GM12878 (cell line): ENCODE measurements around the gene CCDC159. TPM values are rescaled to one million over a fixed set of nuclear protein-coding genes. Genes with fewer than 3 reads are reported as not detected.

Experiments used
- ATAC-seq: fragments of 200-7000 bp; cut with Tn5 transposase; 3 replicates; pipeline ENCODE4 v1.9.1; 2020; ENCODE audit warnings: mild to moderate bottlenecking, moderate library complexity
- BruUV-seq: library from RNA; stranded (reverse); fragments of 400-500 nt; replicated peaks from 2 replicates; lab custom pipeline; 2021; lab: Mats Ljungman, UMichigan
- CTCF ChIA-PET: fragments of 300-600 bp; sonication (Branson Sonifier 250); formaldehyde crosslinking; extraction: SDS; loops from one replicate; lab custom pipeline; 2021; ENCODE audit warnings: inconsistent platforms; lab: Yijun Ruan, JAX
- POLR2A ChIA-PET: fragments of 350-600 bp; formaldehyde crosslinking; extraction: SDS; loops from one replicate; lab custom pipeline; 2021; ENCODE audit warnings: inconsistent platforms; lab: Charles Lee
- RAD21 ChIA-PET: fragments of 300-600 bp; sonication (Branson Sonifier 250); formaldehyde crosslinking; loops from one replicate; lab custom pipeline; 2023; ENCODE audit warnings: antibody characterized with exemption; ENCODE audit not compliant: unreplicated experiment; lab: Charles Lee
- SMC1A ChIA-PET: fragments of 300-600 bp; sonication (Branson Sonifier 250); formaldehyde crosslinking; loops from one replicate; lab custom pipeline; 2023; ENCODE audit not compliant: unreplicated experiment, uncharacterized antibody; lab: Charles Lee
- DNase-seq: peaks from one replicate; pipeline ENCODE4 v3.0.0-alpha.2; 2011; ENCODE audit warnings: low read depth, low spot score
- FAIRE-seq: peaks from 3 replicates; lab custom pipeline; 2011; peaks lifted over from hg19 to GRCh38; lab: Jason Lieb, UNC
- H2AFZ ChIP-seq: 2 replicates; pipeline ENCODE4 v1.6.0; 2011; ENCODE audit warnings: low read depth, low read length, control low read depth; ENCODE audit not compliant: control insufficient read depth
- H3K27ac ChIP-seq: 2 replicates; pipeline ENCODE4 v1.5.1; 2011; ENCODE audit warnings: control low read depth; ENCODE audit not compliant: control insufficient read depth, insufficient read depth
- H3K27me3 ChIP-seq, 2 experiments: replicated peaks in 1 of 2; 2 replicates each; pipeline versions ENCODE4 v1.6.0 to v1.6.1; 2011; ENCODE audit warnings: low read length in 1 of 2; ENCODE audit not compliant: control insufficient read depth in 2 of 2, insufficient read depth in 2 of 2
- H3K36me3 ChIP-seq, 2 experiments: 2 replicates each; pipeline ENCODE4 v1.5.1; 2011; ENCODE audit warnings: low read length in 1 of 2; ENCODE audit not compliant: control insufficient read depth in 2 of 2, insufficient read depth in 2 of 2
- H3K4me1 ChIP-seq: 2 replicates; pipeline ENCODE4 v1.6.1; 2011; ENCODE audit warnings: mild to moderate bottlenecking, low read length, moderate library complexity, mixed read lengths; ENCODE audit not compliant: control insufficient read depth, insufficient read depth
- H3K4me2 ChIP-seq: 2 replicates; pipeline ENCODE4 v1.6.0; 2011; ENCODE audit warnings: control low read depth; ENCODE audit not compliant: control insufficient read depth, insufficient read depth
- H3K4me3 ChIP-seq: fragments of 200-600 bp; sonication (generic); 2 replicates; pipeline ENCODE4 v1.5.1; 2016
- H3K79me2 ChIP-seq: 2 replicates; pipeline ENCODE4 v1.6.0; 2011; ENCODE audit warnings: low read length; ENCODE audit not compliant: control insufficient read depth, insufficient read depth
- H3K9ac ChIP-seq: 2 replicates; pipeline ENCODE4 v1.8.0; 2011; ENCODE audit warnings: low read length, control low read depth, mixed read lengths; ENCODE audit not compliant: control insufficient read depth, insufficient read depth
- H3K9me3 ChIP-seq: replicated peaks from 3 replicates; pipeline ENCODE4 v1.5.1; 2011; ENCODE audit warnings: mild to moderate bottlenecking, low read length; ENCODE audit not compliant: control insufficient read depth, insufficient read depth
- H4K20me1 ChIP-seq: 2 replicates; pipeline ENCODE4 v1.6.0; 2011; ENCODE audit not compliant: control insufficient read depth, insufficient read depth
- CHD4 ChIP-seq: fragments of 200-600 bp; sonication (generic); IDR thresholded peaks from 2 replicates; pipeline ENCODE4 v1.6.1; 2016; ENCODE audit warnings: mild to moderate bottlenecking
- EGR1 ChIP-seq, 2 experiments: IDR thresholded peaks; 1 replicate in 1 of 2; 2 replicates in 1 of 2; pipeline ENCODE4 v1.6.1; 2011 to 2012; ENCODE audit warnings: low read depth in 2 of 2, low read length in 2 of 2, borderline replicate concordance in 1 of 2, mild to moderate bottlenecking in 1 of 2, moderate library complexity in 1 of 2
- ELK1 ChIP-seq: IDR thresholded peaks from 2 replicates; pipeline ENCODE4 v1.6.1; 2012; ENCODE audit warnings: low read depth, low read length, improper control_type of control experiment
- ETV6 ChIP-seq, 2 experiments: fragments of 450-650 bp in 1 of 2; IDR thresholded peaks in 1 of 2; conservative IDR thresholded peaks in 1 of 2; 2 replicates each; pipeline ENCODE4 v1.6.1; 2014; ENCODE audit warnings: antibody characterized with exemption in 1 of 2, borderline replicate concordance in 1 of 2, low read depth in 1 of 2, mild to moderate bottlenecking in 1 of 2, moderate library complexity in 1 of 2
- GABPA ChIP-seq: IDR thresholded peaks from 2 replicates; pipeline ENCODE4 v1.6.1; 2014; ENCODE audit warnings: antibody characterized with exemption, low read depth, mild to moderate bottlenecking, inconsistent platforms
- KDM1A ChIP-seq: fragments of 200-600 bp; sonication (generic); IDR thresholded peaks from 2 replicates; pipeline ENCODE4 v1.6.1; 2016; ENCODE audit warnings: borderline replicate concordance
- LARP7 ChIP-seq: fragments of 450-650 bp; IDR thresholded peaks from 2 replicates; pipeline ENCODE4 v1.6.1; 2017; ENCODE audit warnings: mild to moderate bottlenecking
- MEF2B ChIP-seq: fragments of 450-650 bp; IDR thresholded peaks from 2 replicates; pipeline ENCODE4 v1.6.1; 2018; ENCODE audit warnings: mild to moderate bottlenecking, moderate library complexity; ENCODE audit not compliant: partially characterized antibody, poor library complexity, severe bottlenecking
- MXI1 ChIP-seq: fragments of 150-350 bp; IDR thresholded peaks from 2 replicates; pipeline ENCODE4 v1.6.1; 2011; ENCODE audit warnings: low read depth, mild to moderate bottlenecking, inconsistent platforms, low read length, improper control_type of control experiment
- NR2F1 ChIP-seq: fragments of 450-650 bp; conservative IDR thresholded peaks from 2 replicates; pipeline ENCODE4 v1.6.1; 2017; ENCODE audit warnings: mild to moderate bottlenecking
- NRF1 ChIP-seq: conservative IDR thresholded peaks from 2 replicates; pipeline ENCODE4 v1.6.1; 2011; ENCODE audit warnings: mild to moderate bottlenecking, low read depth, low read length, improper control_type of control experiment
- PAX8 ChIP-seq: fragments of 450-650 bp; IDR thresholded peaks from 2 replicates; pipeline ENCODE4 v1.6.1; 2017; ENCODE audit warnings: mild to moderate bottlenecking, moderate library complexity
- POLR2A ChIP-seq: IDR thresholded peaks from 2 replicates; pipeline ENCODE4 v1.6.1; 2011; ENCODE audit warnings: low read depth, mild to moderate bottlenecking, low read length
- SMC3 ChIP-seq: IDR thresholded peaks from 2 replicates; pipeline ENCODE4 v1.6.1; 2011; ENCODE audit warnings: low read length, improper control_type of control experiment, borderline replicate concordance
- TBL1XR1 ChIP-seq: IDR thresholded peaks from 2 replicates; pipeline ENCODE4 v1.6.1; 2012; ENCODE audit warnings: low read depth, low read length, improper control_type of control experiment
- TCF12 ChIP-seq: IDR thresholded peaks from 2 replicates; pipeline ENCODE4 v1.6.1; 2011; ENCODE audit warnings: low read depth, mild to moderate bottlenecking, low read length
- TCF3 ChIP-seq: IDR thresholded peaks from 2 replicates; pipeline ENCODE4 v1.6.1; 2012; ENCODE audit warnings: low read depth, mild to moderate bottlenecking, low read length, borderline replicate concordance; ENCODE audit not compliant: insufficient read depth
- ZBED1 ChIP-seq: IDR thresholded peaks from 2 replicates; pipeline ENCODE4 v1.6.1; 2016; ENCODE audit warnings: borderline replicate concordance
- WGBS: methylation state at CpG from one replicate; pipeline ENCODE4 v1.1.6; 2016; ENCODE audit warnings: low lambda C conversion rate; ENCODE audit not compliant: insufficient replicate concordance, insufficient coverage; ENCODE audit errors: missing lambda C conversion rate; 5-methylcytosine and 5-hydroxymethylcytosine counted together
- in situ Hi-C: fragments of 300-500 bp; cut with MboI; formaldehyde crosslinking; loops from 9 replicates; pipeline ENCODE4 v1.14.3; 2018; ENCODE audit warnings: mixed read lengths
- intact Hi-C: fragments of 100-400 bp; cut with micrococcal nuclease; formaldehyde crosslinking; loops from one replicate; pipeline ENCODE4 v1.14.2; 2022; ENCODE audit not compliant: unreplicated experiment
- polyA plus RNA-seq, 11 experiments: library from polyadenylated mRNA; depleted of rRNA in 4 of 11; unstranded in 6 of 11; stranded (reverse) in 5 of 11; fragments of >200 nt; fragmentation: Nextera tagmentation in 4 of 11; fragmentation: Illumina TruSeq in 1 of 11; extraction: Ambion mirVana in 4 of 11; extraction: Trizol in 1 of 11; gene quantifications; 1 replicate in 1 of 11; 2 replicates in 10 of 11; pipeline versions ENCODE4 v1.2.1 to v1.2.3, GENCODE V29; 2011 to 2016; ENCODE audit warnings: inconsistent platforms in 2 of 11, missing spikeins in 2 of 11, low read depth in 1 of 11
- total RNA-seq, 4 experiments: library from RNA; depleted of rRNA in 3 of 4; stranded (reverse); fragments of >200 nt in 3 of 4; fragmentation: Illumina TruSeq in 1 of 4; extraction: Trizol in 1 of 4; gene quantifications; 2 replicates each; pipeline versions ENCODE4 v1.2.1 to v1.2.3, GENCODE V29; 2013 to 2021
- TF ChIP-seq, protein P1 (sequence below): fragments of 450-650 bp; IDR thresholded peaks from 2 replicates; pipeline ENCODE4 v1.6.1; 2017; ENCODE audit warnings: low read depth, mild to moderate bottlenecking, moderate library complexity

The CCDC159 gene
- total and polyA plus RNA-seq, 10 of the 15 experiments (the other 5 are each of a cell fraction or from before 2014, with no cell fraction given), result 0.61 to 14.7 (median 10.1) TPM

DNA sequence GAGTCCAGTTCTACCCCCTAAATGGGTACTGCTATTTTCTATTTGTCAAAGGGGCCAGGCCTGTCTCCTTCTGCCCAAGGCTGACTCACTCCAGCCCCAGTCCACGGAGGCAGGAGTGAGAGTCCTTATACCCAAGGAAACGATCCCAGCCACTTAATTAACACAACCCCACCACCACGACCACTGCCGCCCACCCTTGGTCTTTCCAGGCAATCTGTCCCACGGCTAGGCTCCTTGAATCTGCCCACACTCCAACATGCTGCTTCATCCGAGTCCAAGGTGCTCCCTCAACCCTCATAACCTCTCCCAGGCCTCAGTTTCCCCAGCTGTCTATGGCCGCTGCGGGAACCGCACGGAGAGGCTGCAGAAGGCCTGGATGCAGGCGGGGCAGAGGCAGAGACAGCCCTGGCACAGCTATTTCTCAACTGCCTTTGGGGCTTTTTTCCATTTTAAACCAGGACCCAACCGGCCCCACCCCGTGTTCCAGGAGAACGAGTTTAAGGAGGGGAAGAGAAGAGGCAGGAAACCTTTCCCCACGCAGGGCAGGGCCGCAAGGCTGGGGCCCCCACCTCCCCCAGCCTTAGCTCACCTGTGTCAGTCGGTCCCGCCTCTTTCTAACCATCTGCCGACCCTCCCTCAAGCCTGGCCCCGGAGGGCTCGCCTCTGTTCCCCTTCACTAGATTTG lies 7.6 kb upstream of the CCDC159 start (continued):
- TF ChIP-seq, protein P1, sequence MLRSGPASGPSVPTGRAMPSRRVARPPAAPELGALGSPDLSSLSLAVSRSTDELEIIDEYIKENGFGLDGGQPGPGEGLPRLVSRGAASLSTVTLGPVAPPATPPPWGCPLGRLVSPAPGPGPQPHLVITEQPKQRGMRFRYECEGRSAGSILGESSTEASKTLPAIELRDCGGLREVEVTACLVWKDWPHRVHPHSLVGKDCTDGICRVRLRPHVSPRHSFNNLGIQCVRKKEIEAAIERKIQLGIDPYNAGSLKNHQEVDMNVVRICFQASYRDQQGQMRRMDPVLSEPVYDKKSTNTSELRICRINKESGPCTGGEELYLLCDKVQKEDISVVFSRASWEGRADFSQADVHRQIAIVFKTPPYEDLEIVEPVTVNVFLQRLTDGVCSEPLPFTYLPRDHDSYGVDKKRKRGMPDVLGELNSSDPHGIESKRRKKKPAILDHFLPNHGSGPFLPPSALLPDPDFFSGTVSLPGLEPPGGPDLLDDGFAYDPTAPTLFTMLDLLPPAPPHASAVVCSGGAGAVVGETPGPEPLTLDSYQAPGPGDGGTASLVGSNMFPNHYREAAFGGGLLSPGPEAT, result no peak
- no peak for TF ChIP-seq LARP7
- TF ChIP-seq TBL1XR1, result no peak

DNA sequence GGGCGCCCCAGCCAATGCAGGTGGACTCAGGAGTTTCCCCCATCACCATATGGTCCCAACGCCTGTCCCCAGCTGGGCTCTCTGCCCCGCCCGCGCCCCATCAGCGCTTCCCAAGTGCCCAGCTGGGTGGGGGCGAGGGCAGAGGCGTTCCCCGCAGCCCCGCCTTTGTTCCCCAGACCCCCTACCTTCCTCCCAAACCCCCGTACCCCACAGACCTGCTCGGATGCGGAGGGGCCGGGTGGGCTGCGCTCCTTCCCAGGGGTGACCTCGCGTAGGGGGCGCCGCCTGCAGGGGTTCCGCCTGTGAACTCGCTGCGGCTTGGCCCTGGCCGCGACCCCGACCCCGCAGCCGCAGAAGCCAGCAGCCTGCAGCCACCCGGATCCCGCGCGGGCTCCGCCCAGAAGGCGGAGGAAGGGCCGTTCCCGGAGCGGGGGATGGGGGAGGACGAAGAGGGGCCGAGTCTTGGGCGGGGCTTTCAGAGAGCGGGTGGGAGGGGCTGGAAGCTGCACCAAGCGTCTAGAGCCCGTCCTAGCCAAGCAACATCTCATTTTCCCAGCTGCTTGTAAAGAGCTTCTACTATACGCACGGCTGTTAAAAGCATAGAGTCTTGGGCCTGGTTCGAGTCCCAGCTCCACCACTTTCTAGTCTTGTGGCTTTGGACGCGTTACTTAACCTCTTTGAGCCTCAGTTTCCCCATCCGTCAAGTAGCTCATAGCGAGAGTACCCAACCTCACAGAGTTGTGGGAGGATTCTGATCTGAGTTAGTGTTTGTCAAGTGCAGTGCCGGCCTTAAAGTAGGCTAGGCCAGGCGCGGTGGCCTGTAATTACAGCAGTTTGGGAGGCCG lies 6.8 kb upstream of the CCDC159 start, which contains the start of gene RAB3D:
RAB3D (minus strand) TSS at position 404 of the 845 bp plus-strand sequence. CDS start 2,258 bp downstream, outside the sequence.
- RAD21 ChIA-PET, result interaction anchor here (0.5 to 1.4 kb wide), 6 partner anchors 14 to 453 kb away, joined by 3 to 7 read pairs (median 3); partner anchors contain the start of gene SWSAP1
- CTCF ChIA-PET, result interaction anchor here (0.6 to 2.3 kb wide), 10 partner anchors 8 to 151 kb away, joined by 3 to 11 read pairs (median 6); no protein-coding TSS in a partner anchor
- Histone ChIP-seq H3K9ac (peak within 1 kb of the TSS; percentile 62; the same call in 1 of the 2 replicates), H3K27ac (peak within 1 kb of the TSS; percentile 45), H3K4me3 (peak within 1 kb of the TSS; percentile 93), H2AFZ (peak within 1 kb of the TSS; percentile 78), H3K4me2 (peak within 1 kb of the TSS; percentile 90), H3K9me3 (no peaks in the 10 kb centered on the region; the same call in 2 of the 3 replicates), H3K36me3 (peaks cover 0 to 5% of the 10 kb centered on the region in 2 experiments; a peak in 1 of 4 replicates), H3K27me3 (no peaks in the 10 kb centered on the region), H3K79me2 (no peaks in the 10 kb centered on the region), H4K20me1 (no peaks in the 10 kb centered on the region), H3K4me1 (peaks cover 6% of the 10 kb centered on the region)
- peak; percentile 99 for ATAC-seq
- POLR2A ChIA-PET, result interaction anchor here (0.6 to 2.4 kb wide), 11 partner anchors 8 to 1780 kb away, joined by 3 to 13 read pairs (median 3); partner anchors contain the start of gene SWSAP1
- intact Hi-C loops, result no loop called here
- SMC1A ChIA-PET, result interaction anchor here (0.9 to 1.6 kb wide), 6 partner anchors 15 to 160 kb away, joined by 3 to 7 read pairs (median 4); partner anchors contain the start of gene TSPAN16
- WGBS, result 3% methylated on average over 34 of the region's 53 CpGs
- no TSS peak for BruUV-seq
- in situ Hi-C loops, result no loop called here
- peak; percentile 92 for FAIRE-seq
- DNase-seq, result peak; percentile 50
- no peak for TF ChIP-seq KDM1A
- peak; percentile 80 for TF ChIP-seq POLR2A
- peak; percentile 57; the same call in 1 of the 2 replicates for TF ChIP-seq TCF12
- TF ChIP-seq SMC3, result no peak
- no peak for TF ChIP-seq CHD4
- no peak for TF ChIP-seq GABPA
- TF ChIP-seq ELK1, result 0 out of 2 replicates have a peak, but pooled peaks have one; percentile 16
- TF ChIP-seq NRF1, result no peak
- no peak for TF ChIP-seq ZBED1
- TF ChIP-seq EGR1 (IDR thresholded peaks at IDR 0.05; ENCODE audit: borderline replicate concordance in 1 of 2, low read depth in 2 of 2, low read length in 2 of 2), result peak in 1 of 2 experiments; percentile 20; a peak in 1 of 3 replicates
- no peak; the same call in 1 of the 2 replicates for TF ChIP-seq MXI1
- TF ChIP-seq ETV6 (conservative IDR thresholded peaks at IDR 0.05 in 1 of 2, IDR thresholded peaks at IDR 0.05 in 1 of 2; ENCODE audit: borderline replicate concordance in 1 of 2, low read depth in 1 of 2), result no peak
- TF ChIP-seq NR2F1, result peak; percentile 89
- 0 out of 2 replicates have a peak, but pooled peaks have one; percentile 29 for TF ChIP-seq TCF3
- peak; percentile 27 for TF ChIP-seq MEF2B
- TF ChIP-seq PAX8, result no peak
